AG09309 (cell line): ENCODE measurements around the gene DCAF12L2.

Experiments
- DNase-seq: peaks from one replicate; pipeline ENCODE4 v3.0.0-alpha.2; 2010; ENCODE audit warnings: low read depth
- H3K4me3 ChIP-seq: 2 replicates; pipeline ENCODE4 v1.5.1; 2011; ENCODE audit warnings: mild to moderate bottlenecking, low read depth, low read length, moderate library complexity; ENCODE audit not compliant: control insufficient read depth
- CTCF ChIP-seq: IDR thresholded peaks from 2 replicates; pipeline ENCODE4 v1.5.1; 2011; ENCODE audit warnings: mild to moderate bottlenecking, low read depth, low read length, inconsistent platforms; ENCODE audit not compliant: insufficient read depth, control insufficient read depth; ENCODE audit errors: missing control alignments

DCAF12L2 gene

GRCh38 chrX:126164226-126164625 is 1.9 kb downstream of the DCAF12L2 start:
- no peak for TF ChIP-seq CTCF
- H3K4me3 ChIP-seq, result no peak overlapping the region
- no peak for DNase-seq

- no peak for DNase-seq
- TF ChIP-seq CTCF, result no peak
- no peak overlapping the region for H3K4me3 ChIP-seq
These were observed 25.1 kb downstream of the DCAF12L2 start for GRCh38 chrX:126141014-126141413.

GRCh38 chrX:126137899-126138298 is 28.2 kb downstream of the DCAF12L2 start:
- TF ChIP-seq CTCF, result peak; percentile 3
- no peak overlapping the region for H3K4me3 ChIP-seq
- DNase-seq, result no peak

- no peak for TF ChIP-seq CTCF
- no peak for DNase-seq
- H3K4me3 ChIP-seq, result no peak overlapping the region
These were observed 41.4 kb downstream of the DCAF12L2 start for GRCh38 chrX:126124721-126125120.
